Measurements from ENCODE around the gene CAPZB.
"Not testable (repeated sequence)": the region's sequence is repeated elsewhere in the genome, so short reads cannot be mapped to it uniquely, and the experiment has no call there.

The CAPZB gene

GRCh38 chr1:19311503-19311930, 173.8 kb downstream of the CAPZB start:
- no peak for DNase-seq
- TF ChIP-seq POLR2A (IDR thresholded peaks at IDR 0.05; ENCODE audit: low read length) (no peak), GATA1 (IDR thresholded peaks at IDR 0.05; ENCODE audit: low read depth, low read length) (no peak)

GRCh38 chr1:19310720-19311502, 174.4 kb downstream of the CAPZB start:
- peak in 1 of 2 experiments; percentile 41 for DNase-seq
- TF ChIP-seq GATA1 (IDR thresholded peaks at IDR 0.05; ENCODE audit: low read depth, low read length) (no peak), POLR2A (IDR thresholded peaks at IDR 0.05; ENCODE audit: low read length) (no peak)

GRCh38 chr1:19310061-19310460, 175.3 kb downstream of the CAPZB start:
- DNase-seq: no peak
- TF ChIP-seq POLR2A (IDR thresholded peaks at IDR 0.05; ENCODE audit: low read length) (no peak), GATA1 (IDR thresholded peaks at IDR 0.05; ENCODE audit: low read depth, low read length) (no peak)

DNA sequence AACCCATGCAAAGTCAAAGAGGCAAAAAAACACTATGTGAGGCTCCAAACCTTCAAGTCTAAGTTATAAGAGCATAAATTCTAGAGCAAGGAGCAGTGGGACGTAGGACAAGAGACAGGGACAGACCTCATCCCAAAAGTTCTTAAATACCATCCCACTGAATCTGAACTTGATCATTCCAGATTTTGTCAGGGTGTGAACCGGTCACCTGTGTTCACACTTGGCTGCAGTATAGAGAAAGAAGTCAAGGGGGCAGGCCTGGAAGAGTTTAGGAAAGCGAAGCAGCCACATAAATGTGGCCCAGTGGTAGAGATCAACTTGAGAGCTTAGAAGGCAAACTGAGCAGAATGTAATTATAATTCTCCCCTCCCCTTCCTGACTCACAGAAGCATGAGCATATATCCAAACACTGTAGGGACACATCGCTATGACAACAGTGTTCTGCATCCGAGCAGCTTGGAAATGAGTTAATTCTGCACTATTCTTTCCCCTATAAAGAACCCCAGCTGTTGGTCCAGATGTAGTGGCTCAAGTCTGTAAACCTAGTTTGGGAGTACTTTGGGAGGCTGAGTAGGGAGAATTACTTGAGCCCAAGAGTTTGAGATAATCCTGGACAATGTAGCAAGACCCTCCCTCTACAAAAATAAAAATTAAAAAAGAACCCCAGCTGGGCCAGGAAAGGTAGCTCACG, 176.1 kb downstream of the CAPZB start:
- TF ChIP-seq GATA1 (IDR thresholded peaks at IDR 0.05; ENCODE audit: low read depth, low read length): no peak
- no peak for TF ChIP-seq POLR2A (IDR thresholded peaks at IDR 0.05; ENCODE audit: low read length)
- no peak for DNase-seq

- TF ChIP-seq POLR2A (IDR thresholded peaks at IDR 0.05; ENCODE audit: low read length) (no peak), GATA1 (IDR thresholded peaks at IDR 0.05; ENCODE audit: low read depth, low read length) (no peak)
- DNase-seq: no peak
These were observed 176.8 kb downstream of the CAPZB start for GRCh38 chr1:19308509-19308907.

GRCh38 chr1:19307794-19308508, 177.4 kb downstream of the CAPZB start:
- no peak for DNase-seq
- TF ChIP-seq GATA1 (IDR thresholded peaks at IDR 0.05; ENCODE audit: low read depth, low read length) (no peak), POLR2A (IDR thresholded peaks at IDR 0.05; ENCODE audit: low read length) (no peak)

DNA sequence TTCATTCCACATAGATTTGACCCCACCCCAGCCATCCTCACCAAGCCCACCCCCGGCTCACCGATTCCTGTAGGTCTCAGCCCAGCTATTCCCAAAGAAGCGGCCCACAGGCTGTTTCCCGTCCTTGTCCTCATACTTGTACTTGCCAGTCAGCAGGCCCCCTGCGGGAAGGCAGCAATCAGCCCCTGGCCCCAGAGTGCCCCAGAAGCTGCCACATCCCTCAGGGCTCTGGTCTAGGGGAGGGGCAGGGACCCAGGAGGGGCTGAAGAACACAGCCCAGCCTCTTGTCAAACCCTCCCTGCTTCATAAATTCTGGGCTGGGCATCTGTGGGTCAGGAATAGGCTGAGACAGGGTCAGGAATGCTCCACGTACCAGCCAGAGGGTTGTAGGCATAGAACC, 178.4 kb downstream of the CAPZB start:
- DNase-seq: no peak
- TF ChIP-seq GATA1 (IDR thresholded peaks at IDR 0.05; ENCODE audit: low read depth, low read length): no peak
- TF ChIP-seq POLR2A (IDR thresholded peaks at IDR 0.05; ENCODE audit: low read length): no peak

GRCh38 chr1:19305880-19306279, 179.5 kb downstream of the CAPZB start:
- no peak for DNase-seq
- no peak for TF ChIP-seq POLR2A (IDR thresholded peaks at IDR 0.05; ENCODE audit: low read length)
- no peak for TF ChIP-seq GATA1 (IDR thresholded peaks at IDR 0.05; ENCODE audit: low read depth, low read length)

- not testable (repeated sequence) for DNase-seq
These were observed 181.3 kb downstream of the CAPZB start for GRCh38 chr1:19304081-19304480.

GRCh38 chr1:19300211-19300610, 185.1 kb downstream of the CAPZB start:
- DNase-seq: no peak
- TF ChIP-seq POLR2A (IDR thresholded peaks at IDR 0.05; ENCODE audit: low read length): no peak
- TF ChIP-seq GATA1 (IDR thresholded peaks at IDR 0.05; ENCODE audit: low read depth, low read length): no peak

DNA sequence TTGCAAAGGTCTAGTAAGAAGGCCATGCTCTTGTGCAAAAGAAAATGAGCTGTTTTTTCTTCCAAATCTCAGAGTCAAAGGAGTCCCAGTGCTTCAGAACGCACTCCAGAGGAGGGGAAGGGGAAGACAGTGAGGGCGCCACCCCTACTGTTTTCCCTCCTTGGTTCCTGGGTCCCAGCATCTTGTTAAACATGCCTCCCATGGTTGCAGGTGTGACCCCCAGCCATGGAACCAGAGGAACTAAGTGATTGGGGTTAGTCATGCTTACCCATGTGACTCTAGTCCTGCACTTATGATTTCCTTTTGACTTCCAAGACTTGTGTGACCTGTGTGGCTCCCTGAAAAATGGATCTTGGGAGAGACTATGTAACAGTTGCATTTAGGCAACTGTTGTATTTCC, 190.7 kb downstream of the CAPZB start:
- TF ChIP-seq POLR2A (IDR thresholded peaks at IDR 0.05; ENCODE audit: low read length): no peak
- no peak for DNase-seq

DNA sequence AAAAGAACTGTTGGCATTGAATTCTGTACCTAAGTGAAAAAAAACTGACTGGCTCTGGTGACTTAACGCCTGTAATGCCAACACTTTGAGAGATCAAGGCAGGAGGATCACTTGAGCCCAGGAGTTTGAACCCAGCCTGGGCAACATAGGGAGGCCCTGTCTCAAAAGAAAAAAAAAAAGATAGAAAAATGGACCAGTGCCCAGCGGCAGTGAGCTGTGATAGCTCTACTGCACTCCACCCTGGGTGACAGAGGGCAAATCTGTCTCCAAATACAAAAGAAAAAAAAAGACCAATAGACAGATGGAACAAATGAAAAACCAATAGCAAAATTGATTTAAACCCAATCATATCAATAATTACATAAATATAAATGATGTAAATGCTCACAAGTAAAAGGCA, 196.1 kb downstream of the CAPZB start:
- peak in 1 of 2 experiments; percentile 11 for DNase-seq
- TF ChIP-seq GATA1 (IDR thresholded peaks at IDR 0.05; ENCODE audit: low read depth, low read length): no peak
- no peak for TF ChIP-seq POLR2A (IDR thresholded peaks at IDR 0.05; ENCODE audit: low read length)

Measured in erythroblast (primary cell).